Mesendoderm (in vitro differentiated cells): ENCODE data around the gene MMP17.

Source experiments
- DNase-seq: peaks from one replicate; pipeline ENCODE4 v3.0.0; 2013
- H2AK5ac ChIP-seq: 2 replicates; pipeline ENCODE4 v1.6.1; 2013; ENCODE audit warnings: low read length, inconsistent platforms
- H2BK120ac ChIP-seq: 2 replicates; pipeline ENCODE4 v1.6.1; 2013; ENCODE audit warnings: low read depth, mild to moderate bottlenecking, low read length, moderate library complexity, mixed read lengths
- H2BK15ac ChIP-seq: replicated peaks from 2 replicates; pipeline ENCODE4 v1.6.1; 2013; ENCODE audit warnings: low read depth, mild to moderate bottlenecking, moderate library complexity
- H2BK5ac ChIP-seq: 2 replicates; pipeline ENCODE4 v1.6.1; 2013; ENCODE audit warnings: low read length, inconsistent platforms
- H3K18ac ChIP-seq: 2 replicates; pipeline ENCODE4 v1.6.1; 2013; ENCODE audit warnings: mild to moderate bottlenecking, low read length, mixed read lengths
- H3K23ac ChIP-seq: one replicate; pipeline ENCODE4 v1.6.1; 2013; ENCODE audit warnings: low read length
- H3K27ac ChIP-seq: 2 replicates; pipeline ENCODE4 v1.5.1; 2013; ENCODE audit warnings: low read depth, mild to moderate bottlenecking, inconsistent platforms, low read length, moderate library complexity
- H3K27me3 ChIP-seq: 2 replicates; pipeline ENCODE4 v1.6.1; 2013; ENCODE audit warnings: low read length, control low read depth, mild to moderate bottlenecking, inconsistent platforms; ENCODE audit not compliant: insufficient read depth, poor library complexity
- H3K36me3 ChIP-seq: 2 replicates; pipeline ENCODE4 v1.6.1; 2013; ENCODE audit warnings: low read length, inconsistent platforms; ENCODE audit not compliant: control insufficient read depth, insufficient read depth
- H3K4ac ChIP-seq: one replicate; pipeline ENCODE4 v1.6.1; 2013; ENCODE audit warnings: low read depth, mild to moderate bottlenecking, low read length, moderate library complexity
- H3K4me1 ChIP-seq: 2 replicates; pipeline ENCODE4 v1.6.1; 2013; ENCODE audit warnings: low read depth, low read length, inconsistent platforms; ENCODE audit not compliant: control insufficient read depth
- H3K4me2 ChIP-seq: 2 replicates; pipeline ENCODE4 v1.6.1; 2013; ENCODE audit warnings: low read length
- H3K4me3 ChIP-seq: 2 replicates; pipeline ENCODE4 v1.5.1; 2013; ENCODE audit warnings: mild to moderate bottlenecking, low read length
- H3K56ac ChIP-seq: one replicate; pipeline ENCODE4 v1.6.1; 2013; ENCODE audit warnings: low read length
- H3K79me1 ChIP-seq: 2 replicates; pipeline ENCODE4 v1.6.1; 2013; ENCODE audit warnings: low read length, inconsistent platforms
- H3K79me2 ChIP-seq: 2 replicates; pipeline ENCODE4 v1.6.1; 2013; ENCODE audit warnings: mild to moderate bottlenecking, low read length; ENCODE audit not compliant: control insufficient read depth, insufficient read depth
- H3K9ac ChIP-seq: 2 replicates; pipeline ENCODE4 v1.6.1; 2013; ENCODE audit warnings: low read length, inconsistent platforms
- H4K5ac ChIP-seq: one replicate; pipeline ENCODE4 v1.6.1; 2013; ENCODE audit warnings: low read length
- H4K8ac ChIP-seq: one replicate; pipeline ENCODE4 v1.6.1; 2013; ENCODE audit warnings: low read depth, mild to moderate bottlenecking, control low read depth, low read length, moderate library complexity
- WGBS: extraction: QIAGEN DNeasy Blood & Tissue Kit; methylation state at CpG from one replicate; pipeline ENCODE4 v1.1.7; 2013; ENCODE audit warnings: low lambda C conversion rate, missing lambda C conversion rate; ENCODE audit not compliant: insufficient coverage; ENCODE audit errors: extremely low coverage; 5-methylcytosine and 5-hydroxymethylcytosine counted together

The MMP17 gene

DNA sequence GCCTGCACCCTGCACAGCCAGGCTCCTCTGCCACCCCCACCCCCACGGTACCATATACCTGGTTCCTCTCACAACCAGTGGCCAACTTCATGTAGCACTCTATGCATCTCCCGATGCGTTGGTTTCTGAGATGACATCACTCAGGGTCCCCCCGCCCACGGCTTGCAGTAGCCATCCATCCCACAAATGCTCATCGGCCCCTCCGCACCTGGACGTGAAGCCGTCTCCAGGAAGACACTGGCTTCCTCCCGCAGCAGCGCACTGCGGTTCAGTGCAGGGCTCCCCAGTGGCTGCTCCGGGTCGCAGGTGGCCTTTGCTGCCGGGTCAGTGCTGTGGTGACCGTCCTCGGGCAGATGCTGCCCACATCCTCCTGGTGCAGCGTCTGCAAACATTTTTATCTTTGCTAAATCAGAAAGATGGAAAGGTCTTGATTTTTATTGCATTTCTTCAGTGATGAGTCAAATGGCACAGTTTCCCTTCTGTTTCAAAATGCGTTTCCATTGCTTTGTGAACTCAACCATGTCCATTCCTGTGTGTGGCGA, 27.5 kb upstream of the MMP17 start:
- DNase-seq: no peak
- no peak overlapping the region for H3K18ac ChIP-seq
- H3K4me1 ChIP-seq: no peaks in the 10 kb centered on the region
- H3K79me1 ChIP-seq: no peaks in the 10 kb centered on the region
- no peak overlapping the region for H3K9ac ChIP-seq
- no peak overlapping the region for H2BK5ac ChIP-seq
- no CpG with 5 or more reads among the region's 20 CpGs for WGBS
- no peaks in the 10 kb centered on the region for H3K36me3 ChIP-seq
- H3K4me2 ChIP-seq: no peak overlapping the region
- no peak overlapping the region for H3K23ac ChIP-seq
- H3K4me3 ChIP-seq: no peak overlapping the region
- H2BK120ac ChIP-seq: no peak overlapping the region
- H3K27ac ChIP-seq: no peak overlapping the region
- H3K56ac ChIP-seq: no peak overlapping the region
- H4K5ac ChIP-seq: no peak overlapping the region
- H3K27me3 ChIP-seq: no peaks in the 10 kb centered on the region
- H2BK15ac ChIP-seq: no peak overlapping the region
- H2AK5ac ChIP-seq: no peak overlapping the region
- no peak overlapping the region for H3K4ac ChIP-seq
- H3K79me2 ChIP-seq: no peaks in the 10 kb centered on the region
- no peak overlapping the region for H4K8ac ChIP-seq

DNA sequence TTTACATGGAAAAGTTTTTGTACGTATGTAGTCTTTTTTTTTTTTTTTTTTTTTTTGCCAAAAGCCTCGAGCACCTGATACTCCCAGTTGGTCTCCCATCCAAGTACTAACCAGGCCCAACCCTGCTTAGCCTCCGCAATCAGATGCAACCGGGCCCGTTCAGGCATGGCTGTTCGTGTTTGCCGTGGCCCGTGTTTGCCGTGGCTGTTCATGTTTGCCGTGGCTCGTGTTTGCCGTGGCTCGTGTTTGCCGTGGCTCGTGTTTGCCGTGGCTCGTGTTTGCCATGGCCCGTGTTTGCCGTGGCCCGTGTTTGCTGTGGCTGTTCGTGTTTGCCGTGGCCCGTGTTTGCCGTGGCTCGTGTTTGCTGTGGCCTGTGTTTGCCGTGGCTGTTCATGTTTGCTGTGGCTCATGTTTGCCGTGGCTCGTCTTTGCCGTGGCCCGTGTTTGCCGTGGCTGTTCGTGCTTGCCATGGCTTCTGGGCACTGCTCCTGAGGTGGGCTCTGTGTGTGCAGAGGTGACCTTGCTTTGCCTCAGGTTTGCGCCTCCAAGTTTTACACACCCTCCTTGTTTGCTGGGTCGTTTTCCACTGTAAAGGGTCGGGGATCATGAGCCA, 26.8 kb upstream of the MMP17 start:
- DNase-seq: no peak
- no peaks in the 10 kb centered on the region for H3K36me3 ChIP-seq
- no CpG with 5 or more reads among the region's 35 CpGs for WGBS
- H3K9ac ChIP-seq: no peak overlapping the region
- no peak overlapping the region for H3K4ac ChIP-seq
- no peaks in the 10 kb centered on the region for H3K27me3 ChIP-seq
- H4K8ac ChIP-seq: no peak overlapping the region
- no peak overlapping the region for H2BK15ac ChIP-seq
- H2BK5ac ChIP-seq: no peak overlapping the region
- no peak overlapping the region for H3K27ac ChIP-seq
- H3K79me2 ChIP-seq: no peaks in the 10 kb centered on the region
- no peaks in the 10 kb centered on the region for H3K4me1 ChIP-seq
- no peak overlapping the region for H3K18ac ChIP-seq
- H3K79me1 ChIP-seq: no peaks in the 10 kb centered on the region
- no peak overlapping the region for H3K4me3 ChIP-seq
- no peak overlapping the region for H3K56ac ChIP-seq
- no peak overlapping the region for H2AK5ac ChIP-seq
- H3K4me2 ChIP-seq: no peak overlapping the region
- no peak overlapping the region for H4K5ac ChIP-seq
- H3K23ac ChIP-seq: no peak overlapping the region
- no peak overlapping the region for H2BK120ac ChIP-seq

DNA sequence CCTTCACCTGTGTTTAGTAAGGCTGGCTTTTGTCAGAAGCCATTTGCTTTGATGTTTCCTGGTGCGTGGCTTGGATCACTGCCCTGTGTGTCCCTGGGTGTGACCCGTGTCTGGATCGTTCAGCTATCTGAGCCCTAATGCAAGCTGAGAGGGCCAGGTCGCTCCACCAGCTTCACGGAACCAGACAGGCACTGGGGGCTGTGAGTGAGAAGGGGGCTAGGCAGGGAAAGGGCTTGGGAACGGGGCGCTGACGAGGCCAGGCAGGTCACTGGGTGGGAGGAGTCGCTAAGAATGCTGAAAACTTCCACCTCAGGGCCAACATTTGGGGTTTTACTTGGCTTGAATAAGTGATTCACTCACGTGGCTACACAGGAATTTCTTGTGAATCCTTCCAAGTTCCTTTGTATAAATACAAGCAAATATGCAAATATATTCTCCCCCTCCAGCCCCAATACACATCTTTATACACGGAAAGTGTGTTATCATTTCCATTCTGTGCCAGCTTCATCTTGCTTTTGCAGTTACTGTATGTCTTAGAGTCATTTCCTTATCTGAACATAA, 24.2 kb upstream of the MMP17 start:
- WGBS: no CpG with 5 or more reads among the region's 11 CpGs
- DNase-seq: no peak
- no peak overlapping the region for H4K5ac ChIP-seq

DNA sequence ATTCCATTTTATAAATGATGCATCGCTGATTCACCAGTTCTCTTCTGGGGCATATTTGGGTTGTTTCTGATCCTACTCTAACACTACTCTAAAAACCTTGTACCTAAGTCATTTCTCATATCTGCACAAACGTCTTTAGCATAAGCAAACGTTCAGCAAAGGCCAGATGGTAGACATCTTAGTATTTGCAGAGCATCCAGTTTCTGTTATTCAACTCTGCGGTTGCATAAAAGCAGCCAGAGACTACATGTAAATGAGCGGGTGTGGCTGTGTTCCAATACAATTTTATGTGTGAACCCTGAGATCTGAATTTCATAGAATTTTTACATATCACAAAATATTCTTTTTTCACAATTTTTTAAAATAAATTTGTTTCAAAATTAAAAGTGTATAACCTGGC, 22.8 kb upstream of the MMP17 start:
- no peak overlapping the region for H3K9ac ChIP-seq
- H3K23ac ChIP-seq: no peak overlapping the region
- no peaks in the 10 kb centered on the region for H3K36me3 ChIP-seq
- no peak overlapping the region for H2BK15ac ChIP-seq
- no peak for DNase-seq
- no peak overlapping the region for H3K4me3 ChIP-seq
- no peaks in the 10 kb centered on the region for H3K79me2 ChIP-seq
- H3K4me1 ChIP-seq: no peaks in the 10 kb centered on the region
- no peak overlapping the region for H3K18ac ChIP-seq
- H4K5ac ChIP-seq: no peak overlapping the region
- no peak overlapping the region for H3K4ac ChIP-seq
- no peaks in the 10 kb centered on the region for H3K27me3 ChIP-seq
- no peaks in the 10 kb centered on the region for H3K79me1 ChIP-seq
- H3K56ac ChIP-seq: no peak overlapping the region
- no peak overlapping the region for H4K8ac ChIP-seq
- no peak overlapping the region for H3K27ac ChIP-seq
- WGBS: no CpG with 5 or more reads among the region's 5 CpGs
- no peak overlapping the region for H2BK120ac ChIP-seq
- H2BK5ac ChIP-seq: no peak overlapping the region
- no peak overlapping the region for H3K4me2 ChIP-seq
- H2AK5ac ChIP-seq: no peak overlapping the region

More for the DNA sequence above, 24.2 kb upstream of the MMP17 start:
- no peaks in the 10 kb centered on the region for H3K36me3 ChIP-seq
- no peak overlapping the region for H2BK120ac ChIP-seq
- no peak overlapping the region for H3K27ac ChIP-seq
- no peaks in the 10 kb centered on the region for H3K27me3 ChIP-seq
- no peak overlapping the region for H3K23ac ChIP-seq
- H2BK5ac ChIP-seq: no peak overlapping the region
- no peak overlapping the region for H4K8ac ChIP-seq
- H3K56ac ChIP-seq: no peak overlapping the region
- no peak overlapping the region for H2BK15ac ChIP-seq
- no peaks in the 10 kb centered on the region for H3K4me1 ChIP-seq
- no peaks in the 10 kb centered on the region for H3K79me1 ChIP-seq
- H3K79me2 ChIP-seq: no peaks in the 10 kb centered on the region
- no peak overlapping the region for H3K9ac ChIP-seq
- no peak overlapping the region for H3K18ac ChIP-seq
- H2AK5ac ChIP-seq: no peak overlapping the region
- H3K4me3 ChIP-seq: no peak overlapping the region
- no peak overlapping the region for H3K4ac ChIP-seq
- no peak overlapping the region for H3K4me2 ChIP-seq

DNA sequence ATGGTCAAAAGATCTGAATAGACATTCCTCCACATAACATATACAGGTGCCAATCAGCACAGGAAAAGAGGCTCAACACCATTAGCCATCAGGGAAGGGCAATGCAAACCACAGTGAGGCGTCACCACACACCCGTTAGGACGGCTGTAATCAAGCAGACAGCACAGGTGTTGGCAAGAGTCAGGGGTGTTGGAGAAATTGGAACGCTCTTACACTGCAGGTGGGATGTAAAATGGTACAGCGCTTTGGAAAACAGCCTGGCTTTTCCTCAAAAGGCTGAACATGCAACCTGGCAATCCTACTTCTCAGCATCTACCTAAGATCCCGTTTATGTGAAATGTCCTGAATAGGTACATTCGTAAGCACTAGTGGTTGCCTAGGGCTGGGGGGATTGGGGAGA, 21.5 kb upstream of the MMP17 start:
- Histone ChIP-seq H3K4me1 (no peaks in the 10 kb centered on the region), H2BK5ac (no peak overlapping the region), H2BK120ac (no peak overlapping the region), H4K8ac (no peak overlapping the region), H2BK15ac (no peak overlapping the region), H3K9ac (no peak overlapping the region), H3K56ac (no peak overlapping the region), H3K79me1 (no peaks in the 10 kb centered on the region), H3K4me2 (no peak overlapping the region), H4K5ac (no peak overlapping the region), H3K23ac (no peak overlapping the region), H3K36me3 (no peaks in the 10 kb centered on the region), H3K4ac (no peak overlapping the region), H3K27ac (no peak overlapping the region), H2AK5ac (no peak overlapping the region), H3K27me3 (no peaks in the 10 kb centered on the region), H3K18ac (no peak overlapping the region), H3K79me2 (no peaks in the 10 kb centered on the region), H3K4me3 (no peak overlapping the region)
- no peak for DNase-seq
- WGBS: no CpG with 5 or more reads among the region's 7 CpGs
